Suppressor macrophage treated with lipopolysaccharide for 1 hour (primary cell): Measurements from ENCODE around the gene MOCS2.
"Not testable (repeated sequence)": the region's sequence is repeated elsewhere in the genome, so short reads cannot be mapped to it uniquely, and the experiment has no call there.

Experiments used
- DNase-seq, 3 donors: peaks; one replicate each; pipeline ENCODE4 v3.0.0-alpha.2; 2020 to 2022

Gene MOCS2, protein sequence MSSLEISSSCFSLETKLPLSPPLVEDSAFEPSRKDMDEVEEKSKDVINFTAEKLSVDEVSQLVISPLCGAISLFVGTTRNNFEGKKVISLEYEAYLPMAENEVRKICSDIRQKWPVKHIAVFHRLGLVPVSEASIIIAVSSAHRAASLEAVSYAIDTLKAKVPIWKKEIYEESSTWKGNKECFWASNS

GRCh38 chr5:53109443-53110127, at the start of gene MOCS2:
TSS of gene MOCS2 (minus strand) at chr5:53109757. CDS start at chr5:53107174, 2,583 bp downstream.
- peak; percentile 95 to 97 (median 97) for DNase-seq

- DNase-seq = no peak
Observed at GRCh38 chr5:53151713-53152458, 42.3 kb upstream of the MOCS2 start.

DNA sequence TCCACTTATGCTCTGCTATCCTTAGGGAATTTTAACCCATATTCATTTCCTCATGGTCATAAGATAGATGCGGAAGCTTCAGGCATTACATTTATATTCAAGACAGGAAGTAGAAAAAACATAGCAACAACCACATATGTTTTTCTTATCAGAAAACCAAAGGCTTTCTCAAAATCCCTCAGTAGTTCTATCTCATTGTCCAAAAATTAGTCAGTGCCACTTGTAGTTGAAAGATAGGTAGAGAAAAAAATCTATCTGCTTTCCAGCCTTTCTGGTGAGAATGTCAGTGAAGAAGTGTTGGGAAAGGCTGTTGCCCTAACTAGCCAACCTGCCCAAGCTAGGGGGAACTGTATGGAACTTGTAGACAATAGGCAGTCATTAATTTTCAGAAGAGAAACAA, 23.5 kb upstream of the MOCS2 start:
- no peak for DNase-seq

DNA sequence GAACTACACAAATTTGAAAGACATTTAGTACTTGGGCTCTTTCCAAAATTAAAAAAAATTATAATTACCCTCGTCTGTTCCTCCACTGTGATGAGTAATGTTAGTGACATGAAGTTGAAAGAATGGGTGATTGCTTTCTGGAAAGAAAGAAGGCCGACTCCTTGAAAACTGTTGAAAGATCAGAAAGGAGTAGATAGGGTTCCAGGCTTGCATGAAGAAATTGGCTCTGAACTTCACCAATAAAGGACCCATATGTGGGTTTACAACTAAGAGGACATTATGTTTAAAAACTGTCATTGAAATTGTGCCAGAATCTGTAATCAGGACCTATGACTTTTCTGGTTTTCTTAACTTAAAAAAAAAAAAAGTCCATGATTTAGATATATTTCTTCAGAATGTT, 20.7 kb upstream of the MOCS2 start:
- DNase-seq = no peak

DNA sequence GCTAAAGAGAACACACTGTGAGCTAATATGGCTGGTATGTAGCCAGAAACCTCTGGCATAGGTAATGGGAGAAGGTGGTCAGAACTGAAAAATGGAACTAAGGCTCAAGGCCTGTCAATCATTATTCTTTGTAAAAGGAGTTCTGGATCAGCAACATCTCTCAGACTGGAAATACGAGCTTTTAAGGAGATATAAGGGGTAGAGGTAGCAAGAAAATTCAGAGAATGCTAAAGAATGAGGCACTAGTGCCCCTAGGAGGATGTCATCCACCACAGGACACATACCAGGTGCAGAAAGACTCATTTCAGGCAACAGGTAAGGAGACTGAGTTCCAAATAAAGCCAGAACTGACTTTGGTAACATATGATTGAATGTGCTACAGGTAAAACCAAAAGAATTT, 18.9 kb upstream of the MOCS2 start:
- DNase-seq = no peak

GRCh38 chr5:53127107-53127506, 17.6 kb upstream of the MOCS2 start:
- no peak for DNase-seq

DNA sequence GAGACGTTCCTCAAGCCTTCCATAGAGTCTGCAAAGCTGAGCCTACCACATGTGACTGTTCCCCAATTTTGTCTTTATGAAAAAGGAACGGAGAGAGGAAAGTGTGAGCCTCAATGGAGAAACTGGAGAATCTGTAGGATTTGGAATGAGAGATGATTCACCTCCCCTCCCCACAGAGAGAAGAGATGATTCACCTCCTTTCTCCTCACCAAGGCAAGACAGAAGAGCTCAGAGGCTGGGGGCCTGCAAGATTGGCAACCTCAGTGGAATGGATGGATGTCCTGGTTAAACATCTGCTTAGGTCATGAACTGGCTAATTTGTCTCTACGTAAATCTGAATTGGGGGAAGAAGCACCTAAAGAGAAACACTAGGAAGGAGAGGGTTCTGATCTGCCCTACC, 17.0 kb upstream of the MOCS2 start:
- no peak for DNase-seq

GRCh38 chr5:53123702-53124101, 14.1 kb upstream of the MOCS2 start:
- DNase-seq = no peak

GRCh38 chr5:53120165-53120564, 10.6 kb upstream of the MOCS2 start:
- no peak for DNase-seq

DNA sequence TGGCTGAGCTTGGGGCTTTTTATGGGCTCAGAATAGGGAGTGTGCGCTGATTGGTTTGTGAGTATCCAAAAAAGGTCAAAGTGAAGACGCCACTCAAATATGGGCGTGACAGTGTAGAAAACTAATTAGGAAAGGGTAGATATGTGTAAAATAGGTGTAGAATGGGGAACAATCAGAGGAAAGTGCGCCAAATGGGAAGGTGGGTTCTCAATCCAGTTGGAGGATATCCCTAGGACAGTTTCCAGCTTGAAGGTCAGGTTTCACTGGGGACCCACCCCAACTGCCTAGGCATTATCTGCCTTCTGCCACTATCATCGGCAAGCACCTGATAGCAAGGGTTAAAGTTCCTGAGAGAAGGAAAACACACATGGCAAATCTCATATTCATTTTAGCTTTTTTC, 9.3 kb upstream of the MOCS2 start:
- no peak for DNase-seq

DNA sequence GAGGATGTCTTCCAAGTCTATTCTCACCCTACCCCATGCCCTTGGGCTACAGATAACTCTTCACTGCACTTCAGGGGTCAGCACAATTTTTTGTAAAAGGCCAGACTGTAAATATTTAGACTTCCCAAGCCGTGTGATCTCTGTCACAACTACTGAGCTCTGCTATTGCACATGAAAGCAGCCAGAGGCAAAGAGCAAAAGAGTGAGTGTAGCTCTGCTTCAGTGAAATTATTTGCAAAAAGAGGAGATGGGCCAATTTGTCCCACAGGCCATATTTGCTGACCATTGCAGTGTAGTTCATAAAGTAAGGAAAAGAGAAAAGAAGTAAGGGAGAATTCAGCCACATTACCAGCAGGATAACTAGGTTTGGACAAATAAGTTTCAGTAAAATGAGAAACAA, 7.0 kb upstream of the MOCS2 start:
- no peak for DNase-seq

DNA sequence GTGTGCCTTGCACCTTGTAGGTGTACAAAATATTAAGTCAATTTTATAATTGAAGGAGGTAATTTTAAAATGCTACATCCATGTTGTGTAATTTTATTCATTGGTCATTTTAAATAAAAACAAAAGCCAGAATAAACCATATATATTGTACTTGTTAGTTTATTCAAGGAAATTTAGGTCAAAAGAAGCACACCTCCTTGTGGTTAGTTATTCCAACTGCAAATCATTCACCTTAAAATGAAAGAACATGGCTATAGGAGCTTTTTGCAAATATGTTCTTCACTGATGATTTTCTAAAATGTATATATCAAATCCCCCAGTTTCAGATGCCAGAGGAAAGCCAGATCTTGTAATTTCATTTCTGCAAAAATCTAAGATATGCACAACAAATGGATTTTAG, 5.4 kb upstream of the MOCS2 start:
- peak in 1 of 3 donors; percentile 23 for DNase-seq

GRCh38 chr5:53113947-53114346, 4.4 kb upstream of the MOCS2 start:
- no peak for DNase-seq

DNA sequence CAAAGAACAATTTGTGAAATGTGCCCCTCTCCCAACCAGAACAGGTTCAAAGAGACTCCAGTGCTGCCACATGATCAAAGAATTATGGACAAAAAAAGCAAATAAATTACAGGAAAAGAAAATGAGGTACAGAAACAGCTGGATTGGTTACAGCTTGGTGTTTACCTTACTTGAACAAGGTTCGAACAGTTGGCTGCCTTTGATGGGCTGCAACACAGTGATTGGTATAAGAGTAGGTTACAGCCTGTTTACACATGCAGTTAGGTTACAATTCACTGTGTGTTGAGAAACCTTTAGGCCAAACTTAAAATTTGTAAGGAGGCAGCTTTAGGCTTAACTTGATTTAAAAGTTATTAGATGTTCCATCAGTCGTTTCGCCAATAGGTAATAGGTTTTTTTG, 3.4 kb upstream of the MOCS2 start:
- DNase-seq = no peak

DNA sequence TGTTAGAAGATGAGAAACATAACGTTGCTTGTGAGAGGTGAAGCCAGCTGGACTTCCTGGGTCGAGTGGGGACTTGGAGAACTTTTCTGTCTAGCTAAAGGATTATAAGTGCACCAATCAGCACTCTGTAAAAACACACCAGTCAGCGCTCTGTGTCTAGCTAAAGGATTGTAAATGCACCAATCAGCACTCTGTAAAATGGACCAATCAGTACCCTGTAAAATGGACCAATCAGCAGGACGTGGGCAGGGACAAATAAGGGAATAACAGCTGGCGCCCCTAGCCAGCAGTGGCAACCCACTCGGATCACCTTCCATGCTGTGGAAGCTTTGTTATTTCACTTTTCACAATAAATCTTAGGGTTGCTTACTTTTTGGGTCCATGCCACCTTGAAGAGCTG, 2.8 kb upstream of the MOCS2 start:
- DNase-seq = not testable (repeated sequence)

DNA sequence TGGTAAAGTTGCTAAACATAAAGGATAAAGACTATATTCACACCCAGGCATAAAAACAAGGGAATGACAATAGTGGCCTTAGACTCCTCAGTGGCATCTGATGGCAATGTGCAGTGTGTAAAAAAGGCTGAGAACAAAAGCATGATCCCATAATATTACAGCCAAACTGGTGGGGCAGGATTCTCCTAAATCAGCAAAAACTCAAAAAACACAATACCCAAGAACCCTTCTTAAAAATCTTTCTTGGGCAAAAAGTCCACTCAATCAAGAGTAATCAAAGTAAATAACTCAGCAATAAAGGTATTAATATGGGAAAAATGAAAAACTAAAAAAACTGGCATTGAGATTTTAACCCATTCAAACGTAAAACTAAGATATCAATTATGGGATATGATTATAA, 1.6 kb upstream of the MOCS2 start:
- no peak for DNase-seq

GRCh38 chr5:53110156-53110555, 599 bp upstream of the MOCS2 start:
- no peak for DNase-seq

DNA sequence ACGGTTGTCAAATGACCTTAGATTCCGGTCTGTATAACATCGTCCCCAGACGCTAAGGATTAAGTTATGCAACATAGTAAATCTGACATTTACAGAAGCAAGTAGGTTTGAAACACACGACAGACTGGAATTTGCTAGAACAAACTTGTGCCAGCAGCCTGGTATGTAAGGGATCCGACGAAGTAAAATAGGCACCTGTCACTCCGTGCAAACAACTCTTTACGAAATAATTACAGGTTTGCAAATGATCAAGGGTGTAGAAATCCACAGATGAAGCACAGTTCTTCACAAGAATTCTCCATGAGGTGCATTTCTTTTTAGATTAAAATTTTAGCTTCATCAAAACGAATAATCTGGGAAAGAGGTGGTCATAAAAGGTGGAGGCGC, 508 bp downstream of the MOCS2 start:
- DNase-seq = peak; percentile 3 to 35 (median 28)

DNA sequence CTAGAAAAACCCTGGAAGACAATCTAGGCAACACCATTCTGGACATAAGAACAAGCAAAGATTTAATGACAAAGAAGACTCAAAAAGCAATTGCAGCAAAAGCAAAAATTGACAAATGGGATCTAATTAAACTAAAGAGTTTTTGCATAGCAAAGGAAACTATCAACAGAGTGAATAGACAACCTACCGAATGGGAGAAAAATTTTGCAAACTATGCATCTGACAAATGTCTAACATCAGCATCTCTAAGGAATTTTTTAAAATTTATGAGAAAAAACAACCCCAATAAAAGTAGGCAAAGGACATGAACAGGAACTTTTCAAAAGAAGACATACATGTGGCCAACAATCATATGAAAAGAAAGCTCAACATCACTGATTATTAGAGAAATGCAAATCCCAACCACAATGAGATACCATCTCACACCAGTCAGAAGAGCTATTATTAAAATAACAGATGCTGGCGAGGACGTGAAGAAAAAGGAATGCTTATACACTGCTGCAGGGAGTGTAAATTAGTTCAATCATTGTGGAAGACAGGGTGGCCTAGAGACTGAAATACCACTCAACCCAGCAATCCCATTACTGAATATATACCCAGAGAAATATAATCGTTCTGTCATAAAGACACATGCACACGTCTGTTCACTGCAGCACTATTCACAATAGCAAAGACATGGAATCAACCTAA, 3.8 kb downstream of the MOCS2 start:
- no peak for DNase-seq

GRCh38 chr5:53100606-53101005, 9.0 kb downstream of the MOCS2 start:
- no peak for DNase-seq

DNA sequence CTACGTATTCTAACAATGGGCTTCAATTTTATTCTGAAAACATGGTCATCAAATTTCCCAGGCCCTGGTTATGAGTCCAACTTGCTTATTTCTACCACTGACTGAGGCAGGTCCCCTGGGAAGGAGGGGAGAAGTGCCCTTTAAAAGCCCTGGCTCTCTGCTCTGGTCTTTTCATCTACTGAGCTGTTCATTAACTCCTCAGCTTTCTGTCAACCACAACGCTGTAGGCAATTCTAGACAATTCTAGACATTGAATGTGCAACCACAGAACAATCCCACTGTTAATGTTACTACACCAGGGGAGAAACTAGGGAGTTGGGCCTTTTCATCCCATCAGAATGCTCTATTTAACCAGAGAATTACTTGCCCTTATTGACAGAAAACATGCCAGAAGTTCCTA, 10.0 kb downstream of the MOCS2 start:
- DNase-seq = no peak

DNA sequence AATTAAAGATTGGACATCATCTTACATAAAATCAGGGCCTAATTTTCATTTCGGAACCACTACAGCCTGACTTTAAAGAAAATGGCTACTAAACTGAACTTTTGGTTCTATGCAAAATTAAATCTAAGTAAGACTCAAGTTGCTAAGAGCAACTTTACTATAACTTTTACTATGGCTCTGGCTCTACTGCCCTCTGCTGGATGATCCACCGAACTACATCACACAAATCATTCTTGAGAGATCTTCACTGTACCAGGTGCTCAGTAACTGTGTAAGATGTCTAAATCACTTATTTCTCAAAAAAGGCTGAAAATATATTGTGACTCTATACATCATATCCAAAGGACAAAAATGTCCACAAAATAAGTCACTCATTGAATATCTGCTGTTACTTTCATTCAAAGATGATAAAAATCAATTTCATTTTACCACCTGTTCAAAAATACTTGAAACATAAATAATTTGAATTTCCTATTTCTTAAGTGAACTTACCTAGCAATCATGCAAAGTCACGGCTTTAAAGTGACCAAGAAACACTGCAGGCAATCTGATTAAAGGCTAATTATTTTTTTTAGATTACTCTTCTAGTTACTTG, 13.5 kb downstream of the MOCS2 start:
- peak; percentile 63 to 77 (median 70) for DNase-seq

DNA sequence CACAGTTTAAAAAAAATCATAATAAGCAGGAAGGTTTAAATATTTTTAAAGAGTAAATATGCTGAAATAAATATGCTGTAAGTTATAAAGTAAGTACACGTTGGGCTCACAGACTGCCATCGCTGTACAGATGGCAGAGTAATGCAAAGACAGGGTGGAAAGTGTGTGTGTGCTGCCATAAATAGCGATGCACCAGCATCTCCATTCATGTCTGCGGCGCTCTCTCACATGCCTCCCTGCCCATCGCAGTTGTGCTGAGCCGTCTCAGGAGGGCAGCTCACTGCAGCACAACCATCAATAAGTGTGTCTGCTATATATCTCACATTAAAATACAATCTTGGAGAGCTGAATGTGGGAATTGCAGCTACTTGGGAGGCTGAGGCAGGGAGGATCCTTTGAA, 14.3 kb downstream of the MOCS2 start:
- no peak for DNase-seq
